Endothelial cell of umbilical vein (primary cell): ENCODE results near the gene PLRG1. TPM values are rescaled to one million over a fixed set of nuclear protein-coding genes. Genes with fewer than 3 reads are reported as not detected.

Experiments
- BruUV-seq: library from RNA; stranded (reverse); fragments of 400-500 nt; replicated peaks from 2 replicates; lab custom pipeline; 2021; lab: Mats Ljungman, UMichigan
- CTCF ChIA-PET: fragments of 300-600, 350-600 bp; sonication (Branson Sonifier 250); formaldehyde crosslinking; loops from one replicate; lab custom pipeline; 2021; ENCODE audit warnings: antibody characterized with exemption, inconsistent platforms; lab: Charles Lee
- POLR2A ChIA-PET: fragments of 300-600, 350-600 bp; sonication (Branson Sonifier 250); formaldehyde crosslinking; loops from one replicate; lab custom pipeline; 2021; ENCODE audit warnings: antibody characterized with exemption, inconsistent platforms; lab: Charles Lee
- DNase-seq: peaks from one replicate; pipeline ENCODE4 v3.0.0-alpha.2; 2011; ENCODE audit warnings: low read depth, low spot score
- FAIRE-seq: peaks from 2 replicates; lab custom pipeline; 2011; peaks lifted over from hg19 to GRCh38; lab: Jason Lieb, UNC
- H2AFZ ChIP-seq: 2 replicates; pipeline ENCODE4 v1.6.0; 2012; ENCODE audit warnings: low read depth, low read length, control low read depth, inconsistent platforms
- H3K27ac ChIP-seq: 2 replicates; pipeline ENCODE4 v1.5.1; 2011; ENCODE audit warnings: low read depth, mild to moderate bottlenecking, control low read depth, low read length, moderate library complexity; ENCODE audit not compliant: insufficient read depth
- H3K27me3 ChIP-seq, 2 experiments: 2 replicates each; pipeline versions ENCODE4 v1.6.0 to v1.6.1; 2011; ENCODE audit warnings: low read length in 2 of 2, mixed read lengths in 1 of 2; ENCODE audit not compliant: control insufficient read depth in 2 of 2, insufficient read depth in 2 of 2
- H3K36me3 ChIP-seq, 2 experiments: 2 replicates in 1 of 2; 3 replicates in 1 of 2; pipeline ENCODE4 v1.5.1; 2011; ENCODE audit warnings: low read length in 2 of 2, mild to moderate bottlenecking in 1 of 2, moderate library complexity in 1 of 2; ENCODE audit not compliant: control insufficient read depth in 2 of 2, insufficient read depth in 2 of 2; ENCODE audit errors: extremely low read depth in 1 of 2
- H3K4me1 ChIP-seq: 3 replicates; pipeline ENCODE4 v1.5.1; 2011; ENCODE audit warnings: mild to moderate bottlenecking, low read length; ENCODE audit not compliant: control insufficient read depth, insufficient read depth; ENCODE audit errors: extremely low read depth
- H3K4me2 ChIP-seq: 2 replicates; pipeline ENCODE4 v1.6.1; 2011; ENCODE audit warnings: low read length, control low read depth, mixed read lengths; ENCODE audit not compliant: insufficient read depth
- H3K4me3 ChIP-seq, 3 experiments: fragments of 200-600 bp in 1 of 3; sonication (generic), shearing (Covaris generic) in 1 of 3; replicated peaks in 1 of 3; 2 replicates each; pipeline ENCODE4 v1.5.1; 2011 to 2016; ENCODE audit warnings: control low read depth in 3 of 3, low read length in 3 of 3, mild to moderate bottlenecking in 2 of 3, inconsistent platforms in 1 of 3, low read depth in 1 of 3, moderate library complexity in 1 of 3; ENCODE audit not compliant: insufficient read depth in 1 of 3
- H3K79me2 ChIP-seq: 2 replicates; pipeline ENCODE4 v1.6.0; 2012; ENCODE audit warnings: low read length, inconsistent platforms; ENCODE audit not compliant: control insufficient read depth, insufficient read depth
- H3K9ac ChIP-seq: replicated peaks from 2 replicates; pipeline ENCODE3; 2011; ENCODE audit warnings: low read length, control low read depth; ENCODE audit not compliant: insufficient read depth; ENCODE audit errors: extremely low read depth
- H3K9me1 ChIP-seq: replicated peaks from 3 replicates; pipeline ENCODE4 v1.6.0; 2011; ENCODE audit warnings: mild to moderate bottlenecking, low read length; ENCODE audit not compliant: control insufficient read depth, insufficient read depth; ENCODE audit errors: extremely low read depth
- H3K9me3 ChIP-seq: replicated peaks from 2 replicates; pipeline ENCODE4 v1.5.1; 2012; ENCODE audit warnings: low read length, inconsistent platforms; ENCODE audit not compliant: control insufficient read depth, insufficient read depth
- H4K20me1 ChIP-seq: replicated peaks from 2 replicates; pipeline ENCODE3; 2011; ENCODE audit warnings: mild to moderate bottlenecking, low read length; ENCODE audit not compliant: control insufficient read depth, insufficient read depth; ENCODE audit errors: extremely low read depth
- CTCF ChIP-seq, 2 donors: IDR thresholded peaks; 1 replicate in 1 of 2; 2 replicates in 1 of 2; pipeline ENCODE4 v1.5.1; 2011; ENCODE audit warnings: low read length in 2 of 2, mild to moderate bottlenecking in 2 of 2, moderate library complexity in 2 of 2, control low read depth in 1 of 2, inconsistent platforms in 1 of 2, low read depth in 1 of 2; ENCODE audit not compliant: insufficient read depth in 1 of 2; ENCODE audit errors: extremely low read depth in 1 of 2
- EZH2 ChIP-seq: IDR thresholded peaks from 2 replicates; pipeline ENCODE4 v1.6.1; 2012; ENCODE audit warnings: borderline replicate concordance, low read depth, mild to moderate bottlenecking, moderate library complexity, low read length, inconsistent platforms; ENCODE audit not compliant: severe bottlenecking
- FOS ChIP-seq: IDR thresholded peaks from 2 replicates; pipeline ENCODE4 v1.6.1; 2011; ENCODE audit warnings: mild to moderate bottlenecking, low read length, moderate library complexity, borderline replicate concordance; ENCODE audit not compliant: insufficient read depth
- GATA2 ChIP-seq: IDR thresholded peaks from 2 replicates; pipeline ENCODE4 v1.7.0; 2011; ENCODE audit warnings: low read depth, mild to moderate bottlenecking, moderate library complexity, mixed read lengths, low read length; ENCODE audit not compliant: insufficient read length, insufficient read depth
- JUN ChIP-seq: IDR thresholded peaks from 2 replicates; pipeline ENCODE4 v1.6.1; 2011; ENCODE audit warnings: borderline replicate concordance, low read depth; ENCODE audit not compliant: insufficient read length, insufficient read depth
- MAX ChIP-seq: IDR thresholded peaks from 2 replicates; pipeline ENCODE4 v1.6.1; 2011; ENCODE audit not compliant: insufficient read depth, insufficient read length
- MYC ChIP-seq: IDR thresholded peaks from one replicate; pipeline ENCODE4 v1.6.1; 2011; ENCODE audit warnings: mild to moderate bottlenecking, low read depth, low read length
- POLR2A ChIP-seq: IDR thresholded peaks from 2 replicates; pipeline ENCODE4 v1.6.1; 2012; ENCODE audit warnings: low read depth, mild to moderate bottlenecking, control low read depth, low read length
- POLR2AphosphoS5 ChIP-seq: IDR thresholded peaks from 2 replicates; pipeline ENCODE4 v1.6.1; 2012; ENCODE audit warnings: low read depth, mild to moderate bottlenecking, control low read depth, low read length, moderate library complexity; ENCODE audit not compliant: insufficient read depth
- dilution Hi-C: fragments of 300-500 bp; cut with MboI; formaldehyde crosslinking; loops from one replicate; pipeline ENCODE4 v1.15.0; 2019; ENCODE audit warnings: low sequenced_read_pairs; ENCODE audit not compliant: extremely low pct_ligation_motif_present
- intact Hi-C: fragments of 100-400 bp; cut with micrococcal nuclease; formaldehyde crosslinking; loops from one replicate; pipeline ENCODE4 v1.10.0; 2022
- polyA plus RNA-seq, 4 experiments: library from polyadenylated mRNA; depleted of rRNA in 3 of 4; stranded (reverse) in 3 of 4; unstranded in 1 of 4; fragments of >200 nt; gene quantifications; 2 replicates each; pipeline versions ENCODE4 v1.2.1 to v1.2.3, GENCODE V29; 2011 to 2012; ENCODE audit warnings: missing spikeins in 1 of 4
- total RNA-seq: library from RNA; stranded (reverse); gene quantifications from 2 replicates; pipeline ENCODE4 v1.2.3, GENCODE V29; 2021

The PLRG1 gene
- total and polyA plus RNA-seq, 2 donors (not counting 3 experiments of a cell fraction or from before 2014, with no cell fraction given), result 50.9 to 91.9 TPM

- no peak for TF ChIP-seq POLR2A
- no peak for TF ChIP-seq FOS
- no peak for TF ChIP-seq JUN
- TF ChIP-seq EZH2, result no peak
- no peak for TF ChIP-seq GATA2
- no peak for TF ChIP-seq POLR2AphosphoS5
- no peak for TF ChIP-seq MAX
- no peak for TF ChIP-seq CTCF (IDR thresholded peaks at IDR 0.05; ENCODE audit: extremely low read depth in 1 of 2, insufficient read depth in 1 of 2, low read depth in 1 of 2, low read length in 2 of 2)
- TF ChIP-seq MYC, result no peak
- Histone ChIP-seq H4K20me1 (no peaks in the 10 kb centered on the region), H3K4me3 (no peak overlapping the region), H3K9me3 (no peaks in the 10 kb centered on the region), H3K27ac (no peak overlapping the region), H3K36me3 (no peaks in the 10 kb centered on the region), H3K79me2 (no peaks in the 10 kb centered on the region), H3K27me3 (peaks cover 35 to 38% of the 10 kb centered on the region in 2 experiments), H2AFZ (no peak overlapping the region), H3K9me1 (no peaks in the 10 kb centered on the region), H3K9ac (no peak overlapping the region), H3K4me2 (no peak overlapping the region), H3K4me1 (no peaks in the 10 kb centered on the region)
- dilution Hi-C loops (no loop called here), intact Hi-C loops (no loop called here)
- POLR2A ChIA-PET, result no interaction called here
- CTCF ChIA-PET, result no interaction called here
- DNase-seq (no peak), FAIRE-seq (no peak)
- BruUV-seq, result no TSS peak
These were observed 60.0 kb downstream of the PLRG1 start for GRCh38 chr4:154490234-154490582.
